Right atrium auricular region (tissue), 2 donors: ENCODE measurements around the gene TFE3. TPM values are rescaled to one million over a fixed set of nuclear protein-coding genes. Genes with fewer than 3 reads are reported as not detected.

ENCODE experiments used
- DNase-seq: peaks from one replicate; pipeline ENCODE4 v3.0.0-alpha.2; 2019; ENCODE audit warnings: low spot score
- H3K27ac ChIP-seq, 2 donors: fragments of 200-600 bp; sonication (generic); 1 replicate in 1 of 2; 2 replicates in 1 of 2; pipeline ENCODE4 v1.5.1; 2016 to 2019
- H3K27me3 ChIP-seq, 2 donors: fragments of 200-600 bp; sonication (generic); one replicate each; pipeline versions ENCODE4 v1.5.1 to v1.6.0; 2017 to 2019
- H3K36me3 ChIP-seq: fragments of 200-600 bp; sonication (generic); one replicate; pipeline ENCODE4 v1.5.1; 2016
- H3K4me1 ChIP-seq, 2 donors: fragments of 200-600 bp; sonication (generic); one replicate each; pipeline versions ENCODE4 v1.5.1 to v1.6.0; 2017 to 2019
- H3K4me3 ChIP-seq, 2 donors: fragments of 200-600 bp; sonication (generic); 1 replicate in 1 of 2; 2 replicates in 1 of 2; pipeline ENCODE4 v1.5.1; 2017 to 2019; ENCODE audit warnings: mild to moderate bottlenecking in 1 of 2, moderate library complexity in 1 of 2
- H3K9me3 ChIP-seq, 2 donors: fragments of 200-600 bp; sonication (generic); one replicate each; pipeline ENCODE4 v1.5.1; 2019
- CTCF ChIP-seq, 2 donors: fragments of 200-600 bp; sonication (generic); IDR thresholded peaks; one replicate each; pipeline ENCODE4 v1.5.1; 2019; ENCODE audit warnings: antibody characterized with exemption in 2 of 2
- total RNA-seq, 2 donors: library from RNA; depleted of rRNA; stranded (reverse); fragments of >200 nt; gene quantifications; one replicate each; pipeline ENCODE4 v1.1.0, GENCODE V29; 2016

The TFE3 gene
- total RNA-seq, 2 donors from 2014 or later = 25.8 to 60.3 TPM

- H3K4me3 ChIP-seq = peak overlapping the region; percentile 81 to 93
- peaks cover 0 to 19% of the 10 kb centered on the region in 2 donors for H3K4me1 ChIP-seq
- H3K36me3 ChIP-seq = peaks cover 19% of the 10 kb centered on the region
- peak overlapping the region; percentile 97 to 99 for H3K27ac ChIP-seq
- TF ChIP-seq CTCF (IDR thresholded peaks at IDR 0.05) = no peak
- no peak for DNase-seq
- H3K27me3 ChIP-seq = no peaks in the 10 kb centered on the region
- peaks cover 0 to 4% of the 10 kb centered on the region in 2 donors for H3K9me3 ChIP-seq
These were observed 457 bp downstream of the TFE3 start for GRCh38 chrX:49042581-49043219.

- DNase-seq = no peak
- Histone ChIP-seq H3K27ac (peak overlapping the region; percentile 97 to 99), H3K36me3 (peaks cover 26% of the 10 kb centered on the region), H3K4me1 (peaks cover 0 to 19% of the 10 kb centered on the region in 2 donors), H3K4me3 (peak overlapping the region; percentile 81 to 93), H3K9me3 (peaks cover 0 to 4% of the 10 kb centered on the region in 2 donors), H3K27me3 (no peaks in the 10 kb centered on the region)
- TF ChIP-seq CTCF (IDR thresholded peaks at IDR 0.05) = no peak
These were observed 1.2 kb downstream of the TFE3 start for GRCh38 chrX:49041744-49042580.

GRCh38 chrX:49040376-49040955 lies 2.7 kb downstream of the TFE3 start:
- Histone ChIP-seq H3K27me3 (no peaks in the 10 kb centered on the region), H3K4me3 (peak overlapping the region; percentile 6 to 81), H3K36me3 (peaks cover 33% of the 10 kb centered on the region), H3K4me1 (peaks cover 0 to 19% of the 10 kb centered on the region in 2 donors), H3K27ac (peak overlapping the region; percentile 97 to 99), H3K9me3 (peaks cover 0 to 4% of the 10 kb centered on the region in 2 donors)
- DNase-seq = no peak
- no peak for TF ChIP-seq CTCF (IDR thresholded peaks at IDR 0.05)

GRCh38 chrX:49039598-49040375 lies 3.4 kb downstream of the TFE3 start:
- Histone ChIP-seq H3K4me1 (peaks cover 0 to 19% of the 10 kb centered on the region in 2 donors), H3K27ac (peak overlapping the region; percentile 97 to 99), H3K9me3 (peaks cover 0 to 4% of the 10 kb centered on the region in 2 donors), H3K4me3 (peak overlapping the region; percentile 6 to 81), H3K27me3 (no peaks in the 10 kb centered on the region), H3K36me3 (peaks cover 33% of the 10 kb centered on the region)
- peak; percentile 87 for DNase-seq
- no peak for TF ChIP-seq CTCF (IDR thresholded peaks at IDR 0.05)

DNA sequence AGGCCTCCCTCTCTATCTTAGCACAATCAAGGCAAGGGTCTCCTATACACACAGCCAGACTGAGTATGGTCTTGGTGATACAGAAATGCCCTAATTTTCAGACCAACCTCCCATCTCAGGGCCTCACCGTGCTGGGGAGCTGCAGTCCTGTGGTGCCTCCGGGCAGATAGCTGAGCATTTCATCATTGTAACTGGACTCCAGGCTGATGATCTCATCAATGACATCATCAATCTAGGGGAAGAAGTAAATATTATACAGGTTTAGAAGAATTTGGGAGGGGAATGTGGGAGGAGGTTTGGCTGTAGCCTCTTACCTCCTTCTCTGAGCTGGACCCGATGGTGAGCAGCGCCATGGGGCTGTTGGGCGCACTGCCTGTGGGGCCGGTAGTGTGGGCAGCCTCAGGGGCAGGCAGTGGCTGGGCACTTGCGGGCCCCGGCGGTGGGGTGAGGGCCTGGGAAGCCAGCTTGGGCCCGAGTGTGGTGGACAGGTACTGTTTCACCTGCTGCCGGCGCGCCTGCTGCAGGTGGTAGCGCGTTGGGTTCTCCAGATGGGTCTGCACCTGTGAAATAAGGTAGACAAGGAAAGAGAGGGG lies 5.2 kb downstream of the TFE3 start:
- no peak for DNase-seq
- H3K36me3 ChIP-seq = peaks cover 50% of the 10 kb centered on the region
- H3K9me3 ChIP-seq = peaks cover 0 to 4% of the 10 kb centered on the region in 2 donors
- H3K4me3 ChIP-seq = no peak overlapping the region
- TF ChIP-seq CTCF (IDR thresholded peaks at IDR 0.05) = no peak
- no peaks in the 10 kb centered on the region for H3K27me3 ChIP-seq
- peaks cover 0 to 19% of the 10 kb centered on the region in 2 donors for H3K4me1 ChIP-seq
- H3K27ac ChIP-seq = no peak overlapping the region
